ENCODE measurements around the gene ACTC1. TPM values are rescaled to one million over a fixed set of nuclear protein-coding genes. Genes with fewer than 3 reads are reported as not detected.

Gene ACTC1
- total and polyA plus RNA-seq, 9 donors = 2,723 to 8,533 (median 6,983) TPM

DNA sequence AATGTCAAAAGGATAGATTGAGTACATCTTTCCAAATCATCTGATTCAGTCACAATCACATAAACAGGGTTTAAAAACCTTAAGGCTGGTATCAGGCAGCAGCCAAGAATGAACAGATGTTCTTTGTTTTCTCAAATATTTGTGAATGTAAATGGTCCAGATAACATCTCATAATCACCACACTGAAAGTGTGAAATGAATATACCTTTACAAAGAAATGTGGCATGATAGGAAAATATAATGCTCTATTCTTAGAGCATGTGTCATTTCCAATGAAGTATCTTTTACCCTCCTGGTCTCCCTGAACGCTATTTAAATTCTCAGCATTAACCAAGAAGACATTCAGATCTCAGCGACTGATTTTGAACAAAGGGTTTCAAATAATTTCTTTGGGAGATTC is 8.8 kb upstream of the ACTC1 start:
- no peaks in the 10 kb centered on the region for H3K36me3 ChIP-seq (ENCODE audit: control insufficient read depth, insufficient read depth, low read length)
- H3K4me1 ChIP-seq (ENCODE audit: control insufficient read depth, insufficient read depth, low read length) = peaks cover 30% of the 10 kb centered on the region
- no peak overlapping the region for H3K4me3 ChIP-seq (ENCODE audit: low read length)
- no peaks in the 10 kb centered on the region for H3K27me3 ChIP-seq (ENCODE audit: control insufficient read depth, insufficient read depth, low read length)
- no peaks in the 10 kb centered on the region for H3K9me3 ChIP-seq (replicated peaks; ENCODE audit: control insufficient read depth, low read depth, low read length)
- H3K27ac ChIP-seq (ENCODE audit: low read length) = peak overlapping the region; percentile 6
- no peak for DNase-seq
- no CpG with 5 or more reads among the region's 2 CpGs for WGBS (ENCODE audit: insufficient coverage)

DNA sequence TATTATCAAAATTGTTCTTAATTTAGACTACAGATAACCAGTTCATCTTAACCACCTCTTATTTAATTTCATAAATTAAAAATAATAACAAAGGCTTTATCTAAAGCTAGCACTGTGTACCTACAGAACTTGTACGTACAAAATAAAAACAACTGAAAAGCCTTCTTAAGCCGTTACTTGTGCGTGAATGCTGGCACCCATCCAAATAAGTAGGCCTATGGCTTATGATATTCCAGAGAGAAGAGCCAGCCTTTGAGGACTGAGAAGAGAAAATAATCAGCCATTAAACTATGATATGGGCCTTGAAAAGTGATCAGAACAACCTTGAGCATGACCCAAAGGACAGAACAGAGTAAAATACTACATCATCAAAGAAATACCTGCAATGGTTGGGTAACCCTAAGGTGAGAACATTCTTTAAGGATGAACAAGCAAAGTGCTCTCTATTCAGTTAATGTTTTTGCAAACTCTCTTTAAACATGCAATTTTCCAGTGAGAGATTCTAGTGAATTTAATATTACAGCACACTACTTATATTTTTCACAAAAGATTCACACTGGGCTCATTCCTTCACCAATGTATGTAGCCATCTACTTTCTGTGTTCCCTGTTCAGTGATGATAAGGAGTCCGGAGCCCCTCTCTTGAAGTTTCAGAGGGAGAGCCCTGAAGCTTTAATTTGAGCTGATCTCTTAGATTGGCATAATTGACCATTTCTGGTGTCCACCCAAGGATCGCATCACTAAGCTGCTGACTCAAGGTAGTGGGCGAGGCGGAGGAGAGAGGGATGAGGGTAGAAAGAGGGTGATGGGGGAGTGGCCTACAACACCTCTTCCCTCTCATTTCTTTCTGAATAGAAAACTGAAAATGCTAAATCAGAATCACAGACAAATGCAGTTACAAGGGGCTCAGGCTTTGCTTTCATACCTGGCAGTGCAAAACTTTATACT is 7.7 kb upstream of the ACTC1 start:
- Histone ChIP-seq H3K4me3 (ENCODE audit: low read length) (no peak overlapping the region), H3K36me3 (ENCODE audit: control insufficient read depth, insufficient read depth, low read length) (no peaks in the 10 kb centered on the region), H3K9me3 (replicated peaks; ENCODE audit: control insufficient read depth, low read depth, low read length) (no peaks in the 10 kb centered on the region), H3K27me3 (ENCODE audit: control insufficient read depth, insufficient read depth, low read length) (no peaks in the 10 kb centered on the region), H3K4me1 (ENCODE audit: control insufficient read depth, insufficient read depth, low read length) (peaks cover 37% of the 10 kb centered on the region), H3K27ac (ENCODE audit: low read length) (peak overlapping the region; percentile 22)
- DNase-seq = no peak
- WGBS (ENCODE audit: insufficient coverage) = 100% methylated on average over 1 of the region's 7 CpGs

- DNase-seq = peak; percentile 52
Observed at GRCh38 chr15:34802371-34802770, 7.0 kb upstream of the ACTC1 start.

DNA sequence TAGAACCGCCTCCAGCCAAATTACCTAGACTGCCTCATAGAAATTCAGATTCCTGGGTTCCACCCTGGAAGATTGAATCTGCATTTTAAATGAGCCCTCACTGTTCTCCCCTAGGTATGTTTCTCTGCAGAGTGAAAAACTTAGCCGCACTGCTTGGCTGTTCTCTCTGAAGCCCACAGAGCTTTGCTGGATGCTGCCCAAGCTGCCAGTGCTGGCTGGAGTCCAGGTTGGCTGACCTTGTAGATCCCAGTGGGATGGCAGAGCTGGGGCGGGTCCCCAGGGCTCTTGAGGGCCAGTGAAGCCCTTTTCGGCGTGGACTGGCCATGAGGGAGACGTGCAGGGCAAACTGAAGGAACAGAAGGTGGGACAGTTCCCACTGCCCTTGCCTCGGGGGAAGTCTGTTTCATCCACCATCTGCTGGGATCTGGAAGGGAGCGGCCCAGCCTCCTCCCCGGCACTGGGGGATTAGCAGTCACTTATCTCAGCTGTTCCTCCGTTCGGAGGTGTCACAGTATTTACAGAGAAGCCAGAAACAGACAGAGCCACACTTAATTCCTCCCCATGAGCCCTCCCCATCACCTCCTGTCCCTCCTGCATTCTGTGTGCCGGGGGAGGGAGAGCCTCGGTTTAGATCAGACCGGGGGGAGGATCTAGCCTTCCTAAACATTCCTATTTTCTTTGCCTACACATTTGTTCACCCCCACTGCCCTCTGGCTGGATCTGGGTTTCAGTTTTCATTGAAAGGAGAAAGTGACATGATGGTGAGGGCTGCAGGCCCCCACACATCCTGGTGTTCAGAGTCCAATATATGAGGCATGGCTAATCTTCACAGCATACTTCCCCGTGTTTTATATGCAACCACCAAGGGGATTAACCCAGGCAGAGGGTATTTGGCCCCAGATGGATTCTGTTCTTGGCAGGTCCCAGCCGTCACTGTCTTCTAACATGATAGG is 4.1 kb upstream of the ACTC1 start:
- H3K27me3 ChIP-seq (ENCODE audit: control insufficient read depth, insufficient read depth, low read length) = peaks cover 20% of the 10 kb centered on the region
- peak; percentile 89 for DNase-seq
- H3K36me3 ChIP-seq (ENCODE audit: control insufficient read depth, insufficient read depth, low read length) = peaks cover 6% of the 10 kb centered on the region
- H3K4me1 ChIP-seq (ENCODE audit: control insufficient read depth, insufficient read depth, low read length) = peaks cover 58% of the 10 kb centered on the region
- peak overlapping the region; percentile 86 for H3K27ac ChIP-seq (ENCODE audit: low read length)
- no peak overlapping the region for H3K4me3 ChIP-seq (ENCODE audit: low read length)
- 19% methylated on average over 9 of the region's 16 CpGs for WGBS (ENCODE audit: insufficient coverage)
- H3K9me3 ChIP-seq (replicated peaks; ENCODE audit: control insufficient read depth, low read depth, low read length) = no peaks in the 10 kb centered on the region

More at GRCh38 chr15:34802371-34802770, 7.0 kb upstream of the ACTC1 start:
- Histone ChIP-seq H3K27me3 (ENCODE audit: control insufficient read depth, insufficient read depth, low read length) (no peaks in the 10 kb centered on the region), H3K4me1 (ENCODE audit: control insufficient read depth, insufficient read depth, low read length) (peaks cover 43% of the 10 kb centered on the region), H3K9me3 (replicated peaks; ENCODE audit: control insufficient read depth, low read depth, low read length) (no peaks in the 10 kb centered on the region), H3K4me3 (ENCODE audit: low read length) (no peak overlapping the region), H3K36me3 (ENCODE audit: control insufficient read depth, insufficient read depth, low read length) (no peaks in the 10 kb centered on the region), H3K27ac (ENCODE audit: low read length) (peak overlapping the region; percentile 22)
- no CpG with 5 or more reads among the region's 1 CpG for WGBS (ENCODE audit: insufficient coverage)

DNA sequence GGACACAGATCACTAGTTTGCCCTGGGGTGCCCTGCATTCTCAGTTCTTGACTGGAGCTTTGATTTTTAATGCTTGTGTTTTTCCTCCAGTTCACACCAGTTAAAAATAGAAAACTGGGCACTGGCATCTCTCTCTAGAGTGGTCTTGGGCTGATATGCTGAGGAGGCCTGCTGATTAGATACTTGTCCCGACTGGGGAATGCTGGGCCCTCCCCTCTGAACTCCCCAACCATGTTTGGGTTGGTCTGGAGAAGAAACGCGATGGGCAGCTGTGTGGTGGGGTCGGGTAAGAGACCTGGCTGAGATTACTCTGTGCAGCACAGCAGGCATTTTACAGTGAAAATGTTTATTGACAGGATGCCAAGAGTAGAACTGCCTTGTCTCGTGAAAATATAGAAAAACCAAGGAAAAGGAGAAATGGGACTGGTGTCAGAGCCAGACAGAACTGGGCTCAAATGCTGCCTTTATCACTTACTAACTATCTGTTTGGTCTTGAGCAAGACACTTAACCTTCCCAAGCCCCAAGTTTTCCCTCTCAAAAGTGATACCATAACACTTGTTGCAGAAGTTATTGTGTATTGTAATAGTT is 1.6 kb upstream of the ACTC1 start:
- peak overlapping the region; percentile 83 for H3K27ac ChIP-seq (ENCODE audit: low read length)
- H3K9me3 ChIP-seq (replicated peaks; ENCODE audit: control insufficient read depth, low read depth, low read length) = no peaks in the 10 kb centered on the region
- peaks cover 28% of the 10 kb centered on the region for H3K36me3 ChIP-seq (ENCODE audit: control insufficient read depth, insufficient read depth, low read length)
- H3K4me1 ChIP-seq (ENCODE audit: control insufficient read depth, insufficient read depth, low read length) = peaks cover 55% of the 10 kb centered on the region
- H3K4me3 ChIP-seq (ENCODE audit: low read length) = no peak overlapping the region
- peaks cover 34% of the 10 kb centered on the region for H3K27me3 ChIP-seq (ENCODE audit: control insufficient read depth, insufficient read depth, low read length)
- WGBS (ENCODE audit: insufficient coverage) = no CpG with 5 or more reads among the region's 5 CpGs
- peak; percentile 37 for DNase-seq

GRCh38 chr15:34794590-34795206 is 651 bp downstream of the ACTC1 start:
- WGBS (ENCODE audit: insufficient coverage) = 11% methylated on average over 18 of the region's 33 CpGs
- Histone ChIP-seq H3K4me1 (ENCODE audit: control insufficient read depth, insufficient read depth, low read length) (peaks cover 38% of the 10 kb centered on the region), H3K4me3 (ENCODE audit: low read length) (peak overlapping the region; percentile 72), H3K36me3 (ENCODE audit: control insufficient read depth, insufficient read depth, low read length) (peaks cover 38% of the 10 kb centered on the region), H3K27ac (ENCODE audit: low read length) (peak overlapping the region; percentile 95), H3K9me3 (replicated peaks; ENCODE audit: control insufficient read depth, low read depth, low read length) (no peaks in the 10 kb centered on the region), H3K27me3 (ENCODE audit: control insufficient read depth, insufficient read depth, low read length) (peaks cover 34% of the 10 kb centered on the region)
- no peak for DNase-seq

- Histone ChIP-seq H3K9me3 (replicated peaks; ENCODE audit: control insufficient read depth, low read depth, low read length) (no peaks in the 10 kb centered on the region), H3K36me3 (ENCODE audit: control insufficient read depth, insufficient read depth, low read length) (peaks cover 38% of the 10 kb centered on the region), H3K4me1 (ENCODE audit: control insufficient read depth, insufficient read depth, low read length) (peaks cover 30% of the 10 kb centered on the region), H3K27me3 (ENCODE audit: control insufficient read depth, insufficient read depth, low read length) (peaks cover 34% of the 10 kb centered on the region), H3K27ac (ENCODE audit: low read length) (peak overlapping the region; percentile 95), H3K4me3 (ENCODE audit: low read length) (peak overlapping the region; percentile 72)
- no peak for DNase-seq
- WGBS (ENCODE audit: insufficient coverage) = 44% methylated on average over 2 of the region's 2 CpGs
Observed at GRCh38 chr15:34793901-34794300, 1.4 kb downstream of the ACTC1 start.

DNA sequence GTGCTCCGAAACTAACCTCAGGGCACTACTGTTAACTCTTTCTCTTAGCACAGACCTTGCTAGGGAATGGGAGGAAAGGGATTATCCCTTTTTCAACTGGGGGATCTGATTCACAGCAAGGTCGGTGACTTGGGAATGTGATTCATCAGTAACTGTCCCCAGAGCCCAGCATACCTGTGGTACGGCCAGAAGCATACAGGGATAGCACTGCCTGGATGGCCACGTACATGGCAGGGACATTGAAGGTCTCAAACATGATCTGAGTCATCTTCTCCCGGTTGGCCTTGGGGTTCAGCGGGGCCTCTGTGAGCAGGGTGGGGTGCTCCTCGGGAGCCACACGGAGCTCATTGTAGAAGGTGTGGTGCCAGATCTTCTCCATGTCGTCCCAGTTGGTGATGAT is 2.3 kb downstream of the ACTC1 start:
- H3K4me3 ChIP-seq (ENCODE audit: low read length) = peak overlapping the region; percentile 72
- 91% methylated on average over 6 of the region's 9 CpGs for WGBS (ENCODE audit: insufficient coverage)
- H3K9me3 ChIP-seq (replicated peaks; ENCODE audit: control insufficient read depth, low read depth, low read length) = no peaks in the 10 kb centered on the region
- H3K27me3 ChIP-seq (ENCODE audit: control insufficient read depth, insufficient read depth, low read length) = peaks cover 34% of the 10 kb centered on the region
- DNase-seq = no peak
- peaks cover 38% of the 10 kb centered on the region for H3K36me3 ChIP-seq (ENCODE audit: control insufficient read depth, insufficient read depth, low read length)
- H3K4me1 ChIP-seq (ENCODE audit: control insufficient read depth, insufficient read depth, low read length) = peaks cover 24% of the 10 kb centered on the region
- H3K27ac ChIP-seq (ENCODE audit: low read length) = peak overlapping the region; percentile 95

DNA sequence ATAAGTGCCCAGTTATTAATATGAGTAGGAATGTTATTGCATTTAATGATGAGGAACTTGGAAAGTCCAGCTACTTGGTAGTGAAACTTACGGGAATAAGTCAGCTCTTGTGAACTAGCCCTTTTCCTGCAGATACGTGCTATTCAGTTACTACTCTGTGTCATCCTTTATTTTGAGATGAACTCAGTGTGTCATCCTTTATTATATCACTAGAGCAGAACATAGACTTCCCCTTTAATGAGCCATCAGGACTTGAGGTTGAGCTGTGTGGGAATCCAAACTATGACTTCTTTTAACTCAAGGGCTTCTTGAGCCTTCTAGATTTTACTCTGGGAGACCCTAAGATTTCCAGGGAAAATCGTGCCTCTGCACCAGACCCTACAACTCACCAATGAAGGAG is 3.6 kb downstream of the ACTC1 start:
- H3K27ac ChIP-seq (ENCODE audit: low read length) = peak overlapping the region; percentile 95
- WGBS (ENCODE audit: insufficient coverage) = 40% methylated on average over 1 of the region's 3 CpGs
- no peak for DNase-seq
- peaks cover 14% of the 10 kb centered on the region for H3K4me1 ChIP-seq (ENCODE audit: control insufficient read depth, insufficient read depth, low read length)
- H3K9me3 ChIP-seq (replicated peaks; ENCODE audit: control insufficient read depth, low read depth, low read length) = no peaks in the 10 kb centered on the region
- H3K27me3 ChIP-seq (ENCODE audit: control insufficient read depth, insufficient read depth, low read length) = peaks cover 31% of the 10 kb centered on the region
- peak overlapping the region; percentile 72 for H3K4me3 ChIP-seq (ENCODE audit: low read length)
- peaks cover 38% of the 10 kb centered on the region for H3K36me3 ChIP-seq (ENCODE audit: control insufficient read depth, insufficient read depth, low read length)
